HepG2 (cell line): ENCODE results near the gene C14orf93. TPM values are rescaled to one million over a fixed set of nuclear protein-coding genes. Genes with fewer than 3 reads are reported as not detected.

Experiments
- GPBP1L1 ChIP-seq: sonication (generic); formaldehyde crosslinking; IDR thresholded peaks from 2 replicates; pipeline ENCODE4 v1.5.0; 2020; ENCODE audit warnings: mild to moderate bottlenecking, missing genetic modification reagents
- JUN ChIP-seq: sonication (generic); formaldehyde crosslinking; IDR thresholded peaks from 2 replicates; pipeline ENCODE4 v1.4.0; 2020; ENCODE audit warnings: mild to moderate bottlenecking, missing genetic modification reagents
- MYNN ChIP-seq: sonication (generic); formaldehyde crosslinking; IDR thresholded peaks from 2 replicates; pipeline ENCODE4 v1.4.0; 2020; ENCODE audit warnings: mild to moderate bottlenecking, low read depth, missing genetic modification reagents
- REXO4 ChIP-seq: sonication (generic); formaldehyde crosslinking; IDR thresholded peaks from 2 replicates; pipeline ENCODE4 v1.8.0; 2022; ENCODE audit warnings: missing genetic modification reagents, mild to moderate bottlenecking, borderline replicate concordance
- SMAD3 ChIP-seq: sonication (generic); formaldehyde crosslinking; IDR thresholded peaks from 2 replicates; pipeline ENCODE4 v1.4.0; 2020; ENCODE audit warnings: missing genetic modification reagents
- SYNCRIP ChIP-seq: fragments of 200-400 bp; formaldehyde crosslinking; IDR thresholded peaks from 2 replicates; pipeline ENCODE4 v1.6.1; 2018; ENCODE audit warnings: mild to moderate bottlenecking, low read depth, low read length; ENCODE audit not compliant: insufficient read depth
- ZNF230 ChIP-seq: sonication (generic); formaldehyde crosslinking; IDR thresholded peaks from 2 replicates; pipeline ENCODE4 v1.4.0; 2020; ENCODE audit warnings: mild to moderate bottlenecking, missing genetic modification reagents
- ZNF280D ChIP-seq: sonication (generic); formaldehyde crosslinking; IDR thresholded peaks from 2 replicates; pipeline ENCODE4 v1.5.1; 2020; ENCODE audit warnings: mild to moderate bottlenecking, missing genetic modification reagents
- ZNF607 ChIP-seq: sonication (generic); formaldehyde crosslinking; IDR thresholded peaks from 2 replicates; pipeline ENCODE4 v1.5.1; 2020; ENCODE audit warnings: missing genetic modification reagents, mild to moderate bottlenecking, borderline replicate concordance
- ZNF670 ChIP-seq: sonication (generic); formaldehyde crosslinking; IDR thresholded peaks from 2 replicates; pipeline ENCODE4 v1.8.0; 2022; ENCODE audit warnings: mild to moderate bottlenecking, missing genetic modification reagents, borderline replicate concordance
- ZNF850 ChIP-seq: sonication (generic); formaldehyde crosslinking; conservative IDR thresholded peaks from 2 replicates; pipeline ENCODE4 v1.9.0; 2021; ENCODE audit warnings: mild to moderate bottlenecking, missing genetic modification reagents
- polyA plus RNA-seq, 8 experiments: library from polyadenylated mRNA; depleted of rRNA in 3 of 8; stranded (reverse) in 7 of 8; unstranded in 1 of 8; fragments of >200 nt; fragmentation: Illumina TruSeq in 4 of 8; extraction: Trizol in 4 of 8; gene quantifications; 2 replicates each; pipeline versions ENCODE4 v1.2.1 to v1.2.3, GENCODE V29; 2011 to 2016; ENCODE audit warnings: low read depth in 4 of 8, missing spikeins in 1 of 8, mixed read lengths in 1 of 8; ENCODE audit not compliant: insufficient read depth in 1 of 8
- total RNA-seq, 5 experiments: library from RNA; depleted of rRNA; stranded (reverse); fragments of >200 nt; fragmentation: Illumina TruSeq; extraction: Trizol; gene quantifications; 2 replicates each; pipeline ENCODE4 v1.2.3, GENCODE V29; 2016; ENCODE audit warnings: low read depth in 1 of 5

Gene C14orf93
- total and polyA plus RNA-seq, 2 of the 13 experiments (the other 11 are each of a cell fraction or from before 2014, with no cell fraction given), result 11.4 to 22.5 TPM

GRCh38 chr14:23042162-23042965 is 32.4 kb upstream of the C14orf93 start, which contains the start of gene PSMB11 (continued):
- TF ChIP-seq GPBP1L1 (CRISPR knock-in tag), result no peak
- no peak for TF ChIP-seq SMAD3
- no peak for TF ChIP-seq ZNF850 (CRISPR knock-in tag)
- TF ChIP-seq ZNF230 (CRISPR knock-in tag), result no peak
- no peak for TF ChIP-seq ZNF280D (CRISPR knock-in tag)
- no peak for TF ChIP-seq MYNN
- no peak for TF ChIP-seq JUN (CRISPR knock-in tag)
- no peak for TF ChIP-seq ZNF670 (CRISPR knock-in tag)
- TF ChIP-seq SYNCRIP, result no peak
- no peak for TF ChIP-seq ZNF607 (CRISPR knock-in tag)
- no peak for TF ChIP-seq REXO4 (CRISPR knock-in tag)
